Measurements from ENCODE around the gene PAH. TPM values are rescaled to one million over a fixed set of nuclear protein-coding genes. Genes with fewer than 3 reads are reported as not detected.

Gene PAH
- total RNA-seq, 1 experiment from 2014 or later = 5.1 TPM

- CTCF ChIA-PET = no interaction called here
- Mint-ChIP-seq H3K27me3 (ENCODE audit: insufficient read depth, unreplicated experiment) (peaks cover 21% of the 10 kb centered on the region), H3K4me1 (ENCODE audit: low read depth, unreplicated experiment) (no peaks in the 10 kb centered on the region), H3K36me3 (ENCODE audit: insufficient read depth, unreplicated experiment) (no peaks in the 10 kb centered on the region), H3K9me3 (ENCODE audit: unreplicated experiment) (no peaks in the 10 kb centered on the region), H3K27ac (ENCODE audit: unreplicated experiment) (no peak overlapping the region), H3K4me3 (ENCODE audit: unreplicated experiment) (no peak overlapping the region)
- Histone ChIP-seq H3K27me3 (replicated peaks; ENCODE audit: control insufficient read depth, insufficient read depth, low read length) (no peaks in the 10 kb centered on the region), H3K36me3 (ENCODE audit: control insufficient read depth, insufficient read depth, low read length) (no peaks in the 10 kb centered on the region), H3K4me3 (ENCODE audit: low read depth, low read length) (no peak overlapping the region), H3K9me3 (no peaks in the 10 kb centered on the region), H3K4me1 (no peaks in the 10 kb centered on the region)
- TF ChIP-seq CTCF (IDR thresholded peaks at IDR 0.05; ENCODE audit: insufficient read depth in 1 of 2, low read depth in 1 of 2, low read length in 1 of 2, severe bottlenecking in 1 of 2, unreplicated experiment in 1 of 2) = no peak
- BruUV-seq (replicated peaks) = no TSS peak
- POLR2A ChIA-PET = no interaction called here
- no peak for DNase-seq
- intact Hi-C loops (cut with micrococcal nuclease; ENCODE audit: unreplicated experiment) = no loop called here
These were observed 123.1 kb downstream of the PAH start for GRCh38 chr12:102793921-102794320.

Other genes starting within 250 kb of the PAH start
- not detected in 2 replicates for gene ASCL1, start 40.4 kb upstream of the PAH start, total RNA-seq (2022)